ENCODE data around the gene STXBP6. TPM values are rescaled to one million over a fixed set of nuclear protein-coding genes. Genes with fewer than 3 reads are reported as not detected.

STXBP6 gene
- total RNA-seq, 1 donor from 2014 or later = 27.1 TPM

DNA sequence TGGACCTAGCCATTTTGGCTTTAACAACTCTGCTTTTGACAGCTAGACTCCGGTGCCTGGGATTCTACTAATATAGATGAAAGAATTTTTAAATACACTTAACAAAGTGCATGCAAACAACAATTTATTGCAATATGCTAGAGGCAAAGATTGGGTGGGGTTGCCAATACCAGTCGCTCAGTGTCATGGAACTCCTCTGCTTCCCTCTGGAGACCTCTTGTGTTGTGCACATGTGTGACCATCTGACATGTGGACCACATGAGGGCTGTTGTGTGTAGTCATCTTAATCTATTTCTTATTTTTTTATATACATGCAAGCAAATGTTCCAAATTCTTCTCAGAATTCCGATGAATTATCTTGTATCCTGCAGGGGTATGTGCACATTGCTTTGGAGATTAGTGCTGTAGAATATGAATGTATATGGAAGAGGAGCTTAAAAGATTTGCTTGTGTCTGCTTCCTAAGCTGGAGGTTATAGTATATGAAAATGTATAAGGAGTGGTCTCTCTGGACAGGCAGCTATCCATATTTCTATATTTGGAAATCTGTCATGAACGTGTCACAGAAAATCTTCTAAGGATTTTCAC lies 24.2 kb upstream of the STXBP6 start:
- Mint-ChIP-seq H3K27ac (ENCODE audit: unreplicated experiment) (no peak overlapping the region), H3K36me3 (ENCODE audit: low read depth, unreplicated experiment) (no peaks in the 10 kb centered on the region), H3K4me3 (ENCODE audit: unreplicated experiment) (no peak overlapping the region), H3K9me3 (ENCODE audit: unreplicated experiment) (no peaks in the 10 kb centered on the region), H3K27me3 (ENCODE audit: low read depth, unreplicated experiment) (no peaks in the 10 kb centered on the region), H3K4me1 (ENCODE audit: low read depth, unreplicated experiment) (no peaks in the 10 kb centered on the region)
- Histone ChIP-seq H3K36me3 (ENCODE audit: insufficient read depth, low read length) (no peaks in the 10 kb centered on the region), H2AFZ (ENCODE audit: low read depth, low read length) (no peak overlapping the region), H4K20me1 (ENCODE audit: insufficient read depth, low read length) (no peaks in the 10 kb centered on the region), H3K4me2 (ENCODE audit: low read length) (no peak overlapping the region), H3K4me3 (ENCODE audit: insufficient read depth, low read depth, low read length) (no peak overlapping the region), H3K9ac (ENCODE audit: low read length) (no peak overlapping the region), H3K4me1 (ENCODE audit: insufficient read depth, low read length) (no peaks in the 10 kb centered on the region), H3K9me3 (ENCODE audit: insufficient read depth, low read depth, low read length) (no peaks in the 10 kb centered on the region), H3K27ac (ENCODE audit: low read depth, low read length) (no peak overlapping the region), H3K79me2 (ENCODE audit: insufficient read depth, low read length) (no peaks in the 10 kb centered on the region), H3K27me3 (ENCODE audit: insufficient read depth, low read length) (no peaks in the 10 kb centered on the region)
- DNase-seq (ENCODE audit: low read depth) (no peak), FAIRE-seq (no peak)
- no peak for TF ChIP-seq EZH2 (IDR thresholded peaks at IDR 0.05; ENCODE audit: insufficient read depth, low read length)
- TF ChIP-seq, protein P1, sequence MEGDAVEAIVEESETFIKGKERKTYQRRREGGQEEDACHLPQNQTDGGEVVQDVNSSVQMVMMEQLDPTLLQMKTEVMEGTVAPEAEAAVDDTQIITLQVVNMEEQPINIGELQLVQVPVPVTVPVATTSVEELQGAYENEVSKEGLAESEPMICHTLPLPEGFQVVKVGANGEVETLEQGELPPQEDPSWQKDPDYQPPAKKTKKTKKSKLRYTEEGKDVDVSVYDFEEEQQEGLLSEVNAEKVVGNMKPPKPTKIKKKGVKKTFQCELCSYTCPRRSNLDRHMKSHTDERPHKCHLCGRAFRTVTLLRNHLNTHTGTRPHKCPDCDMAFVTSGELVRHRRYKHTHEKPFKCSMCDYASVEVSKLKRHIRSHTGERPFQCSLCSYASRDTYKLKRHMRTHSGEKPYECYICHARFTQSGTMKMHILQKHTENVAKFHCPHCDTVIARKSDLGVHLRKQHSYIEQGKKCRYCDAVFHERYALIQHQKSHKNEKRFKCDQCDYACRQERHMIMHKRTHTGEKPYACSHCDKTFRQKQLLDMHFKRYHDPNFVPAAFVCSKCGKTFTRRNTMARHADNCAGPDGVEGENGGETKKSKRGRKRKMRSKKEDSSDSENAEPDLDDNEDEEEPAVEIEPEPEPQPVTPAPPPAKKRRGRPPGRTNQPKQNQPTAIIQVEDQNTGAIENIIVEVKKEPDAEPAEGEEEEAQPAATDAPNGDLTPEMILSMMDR (IDR thresholded peaks at IDR 0.05; ENCODE audit: insufficient read depth, low read depth, low read length) = no peak

DNA sequence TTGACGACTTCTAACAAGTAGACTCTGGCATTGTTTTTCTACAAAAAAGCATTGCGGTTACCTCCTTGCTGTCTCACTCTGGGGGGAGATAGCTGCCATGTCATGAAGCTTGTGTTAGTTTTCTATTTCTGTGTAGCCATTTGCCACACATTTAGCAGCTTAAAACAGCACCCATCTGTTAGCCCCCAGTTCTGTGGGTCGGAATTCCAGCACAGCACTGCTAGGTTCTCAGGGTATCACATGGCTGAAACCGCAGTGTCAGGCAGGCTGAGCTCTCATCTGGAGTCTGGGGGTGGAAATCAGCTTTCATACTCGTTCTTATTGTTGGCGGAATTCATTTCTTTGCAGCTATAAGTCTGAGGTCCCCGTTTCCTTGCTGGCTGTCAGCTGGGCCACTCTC lies 19.9 kb upstream of the STXBP6 start:
- no peak overlapping the region for H3K4me3 Mint-ChIP-seq (ENCODE audit: unreplicated experiment)
- H2AFZ ChIP-seq (ENCODE audit: low read depth, low read length) = no peak overlapping the region
- no peak overlapping the region for H3K27ac Mint-ChIP-seq (ENCODE audit: unreplicated experiment)
- no peaks in the 10 kb centered on the region for H4K20me1 ChIP-seq (ENCODE audit: insufficient read depth, low read length)
- H3K27me3 ChIP-seq (ENCODE audit: insufficient read depth, low read length) = no peaks in the 10 kb centered on the region
- H3K36me3 Mint-ChIP-seq (ENCODE audit: low read depth, unreplicated experiment) = no peaks in the 10 kb centered on the region
- H3K27ac ChIP-seq (ENCODE audit: low read depth, low read length) = no peak overlapping the region
- no peak for TF ChIP-seq EZH2 (IDR thresholded peaks at IDR 0.05; ENCODE audit: insufficient read depth, low read length)
- TF ChIP-seq, protein P1 (IDR thresholded peaks at IDR 0.05; ENCODE audit: insufficient read depth, low read depth, low read length) = no peak
- H3K4me1 Mint-ChIP-seq (ENCODE audit: low read depth, unreplicated experiment) = peaks cover 9% of the 10 kb centered on the region
- no peak overlapping the region for H3K4me2 ChIP-seq (ENCODE audit: low read length)
- H3K4me1 ChIP-seq (ENCODE audit: insufficient read depth, low read length) = no peaks in the 10 kb centered on the region
- FAIRE-seq (no peak), DNase-seq (ENCODE audit: low read depth) (no peak)
- H3K9me3 ChIP-seq (ENCODE audit: insufficient read depth, low read depth, low read length) = no peaks in the 10 kb centered on the region
- no peaks in the 10 kb centered on the region for H3K36me3 ChIP-seq (ENCODE audit: insufficient read depth, low read length)
- H3K9me3 Mint-ChIP-seq (ENCODE audit: unreplicated experiment) = no peaks in the 10 kb centered on the region
- H3K4me3 ChIP-seq (ENCODE audit: insufficient read depth, low read depth, low read length) = no peak overlapping the region
- no peak overlapping the region for H3K9ac ChIP-seq (ENCODE audit: low read length)
- no peaks in the 10 kb centered on the region for H3K27me3 Mint-ChIP-seq (ENCODE audit: low read depth, unreplicated experiment)
- H3K79me2 ChIP-seq (ENCODE audit: insufficient read depth, low read length) = no peaks in the 10 kb centered on the region

DNA sequence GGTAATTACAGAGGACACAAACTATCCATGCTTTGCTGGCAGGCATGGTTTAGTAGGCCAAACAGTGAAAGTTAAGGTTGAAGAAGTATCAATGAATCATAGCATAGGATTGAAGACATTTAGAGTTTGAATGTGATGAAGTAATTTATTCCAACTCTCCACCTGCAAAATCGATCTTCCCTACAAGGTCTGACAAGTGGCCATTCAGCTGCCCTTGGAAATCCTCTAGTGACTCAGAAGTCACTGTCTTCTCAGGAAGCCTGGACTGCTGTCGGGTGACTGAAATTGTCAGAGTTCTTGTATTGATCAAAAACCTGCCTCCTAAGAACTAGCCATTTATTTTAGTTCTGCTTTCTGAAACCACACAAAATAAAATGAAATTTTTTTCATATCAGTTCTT lies 17.7 kb upstream of the STXBP6 start:
- H3K4me3 Mint-ChIP-seq (ENCODE audit: unreplicated experiment) = no peak overlapping the region
- H3K36me3 ChIP-seq (ENCODE audit: insufficient read depth, low read length) = no peaks in the 10 kb centered on the region
- FAIRE-seq = no peak
- H3K4me1 ChIP-seq (ENCODE audit: insufficient read depth, low read length) = no peaks in the 10 kb centered on the region
- no peaks in the 10 kb centered on the region for H3K9me3 Mint-ChIP-seq (ENCODE audit: unreplicated experiment)
- no peaks in the 10 kb centered on the region for H3K27me3 Mint-ChIP-seq (ENCODE audit: low read depth, unreplicated experiment)
- H4K20me1 ChIP-seq (ENCODE audit: insufficient read depth, low read length) = no peaks in the 10 kb centered on the region
- DNase-seq (ENCODE audit: low read depth) = no peak
- no peaks in the 10 kb centered on the region for H3K9me3 ChIP-seq (ENCODE audit: insufficient read depth, low read depth, low read length)
- H3K4me2 ChIP-seq (ENCODE audit: low read length) = no peak overlapping the region
- H3K27ac Mint-ChIP-seq (ENCODE audit: unreplicated experiment) = no peak overlapping the region
- H3K27me3 ChIP-seq (ENCODE audit: insufficient read depth, low read length) = no peaks in the 10 kb centered on the region
- no peaks in the 10 kb centered on the region for H3K79me2 ChIP-seq (ENCODE audit: insufficient read depth, low read length)
- peaks cover 9% of the 10 kb centered on the region for H3K4me1 Mint-ChIP-seq (ENCODE audit: low read depth, unreplicated experiment)
- no peak overlapping the region for H3K4me3 ChIP-seq (ENCODE audit: insufficient read depth, low read depth, low read length)
- TF ChIP-seq EZH2 (IDR thresholded peaks at IDR 0.05; ENCODE audit: insufficient read depth, low read length) = no peak
- TF ChIP-seq, protein P1 (IDR thresholded peaks at IDR 0.05; ENCODE audit: insufficient read depth, low read depth, low read length) = no peak
- no peaks in the 10 kb centered on the region for H3K36me3 Mint-ChIP-seq (ENCODE audit: low read depth, unreplicated experiment)
- H3K9ac ChIP-seq (ENCODE audit: low read length) = no peak overlapping the region
- no peak overlapping the region for H3K27ac ChIP-seq (ENCODE audit: low read depth, low read length)
- H2AFZ ChIP-seq (ENCODE audit: low read depth, low read length) = no peak overlapping the region

Measured in astrocyte (in vitro differentiated cells and primary cell).